ENCODE results near the gene ZNF587B.
"Not testable (repeated sequence)": the region's sequence is repeated elsewhere in the genome, so short reads cannot be mapped to it uniquely, and the experiment has no call there.

ZNF587B gene

GRCh38 chr19:57825511-57825910, 4.6 kb upstream of the ZNF587B start:
- Histone ChIP-seq H3K4me1 (peaks cover 4% of the 10 kb centered on the region; the same call in 1 of the 2 replicates), H3K9me3 (no peaks in the 10 kb centered on the region), H3K36me3 (replicated peaks) (peaks cover 40% of the 10 kb centered on the region), H3K4me3 (no peak overlapping the region), H3K27me3 (ENCODE audit: low read depth) (no peaks in the 10 kb centered on the region)
- in situ Hi-C loops (cut with MboI; ENCODE audit: low sequenced_read_pairs) = no loop called here
- no peak for DNase-seq (ENCODE audit: low spot score in 2 of 2)

- no peaks in the 10 kb centered on the region for H3K4me1 ChIP-seq
- no peak for DNase-seq (ENCODE audit: low spot score in 2 of 2)
- H3K4me3 ChIP-seq = no peak overlapping the region
- H3K27me3 ChIP-seq (ENCODE audit: low read depth) = no peaks in the 10 kb centered on the region
- peaks cover 16% of the 10 kb centered on the region for H3K36me3 ChIP-seq (replicated peaks)
- H3K9me3 ChIP-seq = no peaks in the 10 kb centered on the region
- in situ Hi-C loops (cut with MboI; ENCODE audit: low sequenced_read_pairs) = no loop called here
Measured at GRCh38 chr19:57829316-57829715, 783 bp upstream of the ZNF587B start.

GRCh38 chr19:57836991-57837390, 6.9 kb downstream of the ZNF587B start:
- H3K27me3 ChIP-seq (ENCODE audit: low read depth); in situ Hi-C loops (cut with MboI; ENCODE audit: low sequenced_read_pairs); H3K4me1 ChIP-seq; H3K9me3 ChIP-seq; H3K4me3 ChIP-seq; DNase-seq (ENCODE audit: low spot score in 2 of 2): not testable (repeated sequence)
- H3K36me3 ChIP-seq (replicated peaks) = peaks cover 11% of the 10 kb centered on the region

- H3K4me3 ChIP-seq; in situ Hi-C loops (cut with MboI; ENCODE audit: low sequenced_read_pairs); H3K27me3 ChIP-seq (ENCODE audit: low read depth); DNase-seq (ENCODE audit: low spot score in 2 of 2); H3K9me3 ChIP-seq; H3K4me1 ChIP-seq: not testable (repeated sequence)
- H3K36me3 ChIP-seq (replicated peaks) = peaks cover 15% of the 10 kb centered on the region
Measured at GRCh38 chr19:57838622-57839191, 8.6 kb downstream of the ZNF587B start.

DNA sequence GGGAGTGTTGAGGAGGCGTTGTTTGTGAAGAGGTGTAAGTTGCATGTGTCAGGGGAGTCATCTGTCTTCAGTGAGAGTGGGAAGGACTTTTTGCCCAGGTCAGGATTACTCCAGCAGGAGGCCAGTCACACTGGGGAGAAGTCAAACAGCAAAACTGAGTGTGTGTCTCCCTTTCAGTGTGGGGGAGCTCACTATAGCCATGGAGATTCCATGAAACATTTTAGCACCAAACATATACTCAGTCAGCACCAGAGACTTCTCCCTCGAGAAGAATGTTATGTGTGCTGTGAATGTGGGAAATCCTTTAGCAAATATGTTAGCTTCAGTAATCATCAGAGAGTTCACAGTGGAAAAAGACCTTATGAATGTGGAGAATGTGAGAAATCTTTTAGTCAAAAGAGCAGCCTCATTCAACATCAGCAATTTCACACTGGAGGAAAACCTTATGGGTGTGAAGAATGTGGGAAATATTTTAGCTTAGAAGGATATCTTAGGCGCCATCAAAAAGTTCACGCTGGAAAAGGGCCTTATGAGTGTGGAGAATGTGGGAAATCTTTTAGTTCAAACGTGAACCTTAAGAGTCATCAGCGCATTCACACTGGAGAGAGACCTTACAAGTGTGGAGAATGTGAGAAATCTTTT, 11.1 kb downstream of the ZNF587B start:
- Histone ChIP-seq H3K27me3 (ENCODE audit: low read depth) (no peaks in the 10 kb centered on the region), H3K4me3 (no peak overlapping the region), H3K4me1 (no peaks in the 10 kb centered on the region), H3K36me3 (replicated peaks) (peaks cover 21% of the 10 kb centered on the region), H3K9me3 (no peaks in the 10 kb centered on the region)
- no peak for DNase-seq (ENCODE audit: low spot score in 2 of 2)
- in situ Hi-C loops (cut with MboI; ENCODE audit: low sequenced_read_pairs) = no loop called here

- H3K9me3 ChIP-seq; in situ Hi-C loops (cut with MboI; ENCODE audit: low sequenced_read_pairs); H3K4me3 ChIP-seq; H3K4me1 ChIP-seq; H3K27me3 ChIP-seq (ENCODE audit: low read depth); DNase-seq (ENCODE audit: low spot score in 2 of 2): not testable (repeated sequence)
- H3K36me3 ChIP-seq (replicated peaks) = peaks cover 17% of the 10 kb centered on the region
Measured at GRCh38 chr19:57847164-57847563, 17.1 kb downstream of the ZNF587B start.

DNA sequence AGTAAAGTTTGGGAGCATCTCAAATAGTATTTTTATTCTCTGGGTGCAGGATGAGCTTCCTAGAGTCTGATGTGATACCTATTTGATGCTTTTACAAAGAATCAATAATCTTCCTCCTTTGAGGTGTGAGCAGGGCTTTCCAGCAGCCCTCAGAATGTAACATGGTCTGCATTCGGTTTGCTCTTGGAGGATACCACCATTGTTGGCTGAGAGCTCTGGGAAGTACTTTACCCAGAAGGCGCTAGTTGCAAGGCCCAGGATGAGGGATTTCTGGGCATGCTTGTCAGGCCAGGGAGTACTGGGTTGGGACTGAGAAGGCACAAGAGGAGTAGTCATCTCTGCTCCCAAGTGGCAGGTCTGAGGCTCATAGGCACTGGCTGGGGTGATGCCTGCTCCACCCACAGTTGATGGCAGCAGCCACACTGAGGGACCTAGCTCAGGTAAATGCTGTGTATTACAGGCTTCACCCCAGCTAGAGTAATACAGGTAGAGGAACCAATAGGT, 19.1 kb downstream of the ZNF587B start:
- H3K9me3 ChIP-seq = not testable (repeated sequence)
- H3K36me3 ChIP-seq (replicated peaks) = peaks cover 31% of the 10 kb centered on the region

DNA sequence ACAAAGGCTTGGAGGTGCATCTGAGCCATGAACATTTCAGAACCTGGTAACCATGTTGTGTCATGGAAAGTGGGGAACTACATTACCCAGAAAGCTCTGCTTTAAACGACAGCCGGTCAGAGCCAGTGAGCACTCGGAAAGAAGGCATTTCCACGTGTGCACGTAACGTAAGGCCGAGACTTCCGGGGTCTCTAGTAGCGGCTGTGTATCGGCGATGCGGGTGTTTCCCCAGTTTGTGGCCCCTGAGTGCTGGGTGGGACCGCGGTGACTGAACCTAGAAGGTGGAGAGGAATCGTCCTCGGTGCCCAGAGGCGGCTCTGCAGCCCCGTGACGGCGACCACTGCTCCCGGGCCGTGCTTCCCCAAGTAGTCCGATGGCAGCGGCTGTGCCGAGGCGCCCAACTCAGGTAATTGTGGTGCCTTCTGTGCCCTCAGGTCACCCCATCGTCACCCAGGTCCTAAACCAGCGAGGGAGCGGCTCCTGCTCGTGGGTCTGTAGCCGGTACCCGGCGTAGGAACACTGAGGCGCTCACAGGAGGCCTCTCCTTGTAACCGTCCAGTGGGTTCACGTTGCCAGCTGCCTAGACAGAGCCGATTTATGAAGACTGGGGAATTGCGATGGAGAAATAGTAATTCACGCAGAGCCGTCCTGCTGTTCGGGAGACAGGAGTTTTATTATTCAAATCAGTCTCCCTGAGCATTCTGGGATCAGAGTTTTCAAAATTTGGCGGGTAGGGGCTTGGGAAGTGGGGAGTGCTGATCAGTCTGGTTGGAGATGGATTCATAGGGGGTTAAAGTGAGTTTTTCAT, 19.8 kb downstream of the ZNF587B start, which contains the start of gene ZNF587:
Gene ZNF587, plus strand, starts transcription at position 194 of the 808 bp plus-strand sequence. Its CDS starts 180 bp downstream, at position 374.
- H3K27me3 ChIP-seq (ENCODE audit: low read depth); in situ Hi-C loops (cut with MboI; ENCODE audit: low sequenced_read_pairs); H3K9me3 ChIP-seq; H3K4me1 ChIP-seq: not testable (repeated sequence)
- Histone ChIP-seq H3K4me3 (peak within 1 kb of the TSS; percentile 55), H3K36me3 (replicated peaks) (peaks cover 28% of the 10 kb centered on the region)
- peak; percentile 83 for DNase-seq (ENCODE audit: low spot score in 2 of 2)

More for the DNA sequence above, 19.1 kb downstream of the ZNF587B start:
- H3K4me3 ChIP-seq = peak overlapping the region; percentile 55
- in situ Hi-C loops (cut with MboI; ENCODE audit: low sequenced_read_pairs); DNase-seq (ENCODE audit: low spot score in 2 of 2); H3K4me1 ChIP-seq; H3K27me3 ChIP-seq (ENCODE audit: low read depth): not testable (repeated sequence)

- no peaks in the 10 kb centered on the region for H3K27me3 ChIP-seq (ENCODE audit: low read depth)
- peaks cover 7% of the 10 kb centered on the region; the same call in 1 of the 2 replicates for H3K4me1 ChIP-seq
- in situ Hi-C loops (cut with MboI; ENCODE audit: low sequenced_read_pairs) = no loop called here
- peaks cover 29% of the 10 kb centered on the region for H3K36me3 ChIP-seq (replicated peaks)
- no peaks in the 10 kb centered on the region for H3K9me3 ChIP-seq
- peak; percentile 78 to 91 for DNase-seq (ENCODE audit: low spot score in 2 of 2)
- peak overlapping the region; percentile 55 for H3K4me3 ChIP-seq
Measured at GRCh38 chr19:57850553-57851017, 20.5 kb downstream of the ZNF587B start.

DNA sequence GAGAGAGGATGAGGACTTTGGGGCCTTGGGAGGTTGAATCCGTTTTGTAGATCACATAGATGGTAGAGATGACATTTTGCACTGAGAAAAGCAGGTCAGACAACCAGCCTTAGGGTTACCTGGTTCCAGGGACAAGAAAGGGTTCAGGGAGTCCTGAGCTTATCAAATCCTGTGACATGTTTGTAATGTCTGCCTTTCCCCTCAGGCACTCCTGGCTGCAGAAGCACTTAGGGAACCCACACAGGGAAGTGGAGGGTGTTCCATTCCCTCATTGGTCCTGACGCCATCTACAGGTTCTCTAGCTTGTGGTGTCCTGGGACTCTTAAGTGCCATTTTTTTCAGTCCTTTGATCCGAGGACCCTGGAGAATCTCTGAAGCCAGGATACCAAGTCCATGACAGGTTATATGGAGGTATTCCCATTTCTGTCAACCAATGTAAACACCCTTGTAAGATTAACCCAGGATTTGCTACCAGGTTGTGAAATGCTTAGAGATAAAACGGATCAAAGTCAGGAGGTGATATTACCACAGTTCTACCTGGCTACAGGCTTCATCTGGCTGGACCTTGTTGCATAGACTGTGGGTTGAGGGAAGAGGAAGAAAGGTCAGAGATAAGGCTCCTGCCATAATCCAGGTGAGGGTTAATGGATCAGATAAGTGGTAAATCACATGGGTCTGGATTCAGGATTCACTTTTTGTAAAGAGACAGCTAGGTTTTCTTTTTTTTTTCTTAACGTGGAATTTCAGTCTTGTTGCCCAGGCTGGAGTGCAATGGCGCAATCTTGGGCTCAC, 21.9 kb downstream of the ZNF587B start:
- H3K27me3 ChIP-seq (ENCODE audit: low read depth); H3K4me1 ChIP-seq; DNase-seq (ENCODE audit: low spot score in 2 of 2); H3K4me3 ChIP-seq; in situ Hi-C loops (cut with MboI; ENCODE audit: low sequenced_read_pairs); H3K9me3 ChIP-seq: not testable (repeated sequence)
- H3K36me3 ChIP-seq (replicated peaks) = peaks cover 42% of the 10 kb centered on the region

GRCh38 chr19:57854117-57854516, 24.0 kb downstream of the ZNF587B start:
- in situ Hi-C loops (cut with MboI; ENCODE audit: low sequenced_read_pairs); H3K4me3 ChIP-seq; H3K27me3 ChIP-seq (ENCODE audit: low read depth); H3K4me1 ChIP-seq; DNase-seq (ENCODE audit: low spot score in 2 of 2); H3K9me3 ChIP-seq: not testable (repeated sequence)
- peaks cover 53% of the 10 kb centered on the region for H3K36me3 ChIP-seq (replicated peaks)

- H3K4me3 ChIP-seq; in situ Hi-C loops (cut with MboI; ENCODE audit: low sequenced_read_pairs); H3K4me1 ChIP-seq; H3K9me3 ChIP-seq; H3K27me3 ChIP-seq (ENCODE audit: low read depth); DNase-seq (ENCODE audit: low spot score in 2 of 2): not testable (repeated sequence)
- peaks cover 73% of the 10 kb centered on the region for H3K36me3 ChIP-seq (replicated peaks)
Measured at GRCh38 chr19:57862351-57862750, 32.3 kb downstream of the ZNF587B start.

DNA sequence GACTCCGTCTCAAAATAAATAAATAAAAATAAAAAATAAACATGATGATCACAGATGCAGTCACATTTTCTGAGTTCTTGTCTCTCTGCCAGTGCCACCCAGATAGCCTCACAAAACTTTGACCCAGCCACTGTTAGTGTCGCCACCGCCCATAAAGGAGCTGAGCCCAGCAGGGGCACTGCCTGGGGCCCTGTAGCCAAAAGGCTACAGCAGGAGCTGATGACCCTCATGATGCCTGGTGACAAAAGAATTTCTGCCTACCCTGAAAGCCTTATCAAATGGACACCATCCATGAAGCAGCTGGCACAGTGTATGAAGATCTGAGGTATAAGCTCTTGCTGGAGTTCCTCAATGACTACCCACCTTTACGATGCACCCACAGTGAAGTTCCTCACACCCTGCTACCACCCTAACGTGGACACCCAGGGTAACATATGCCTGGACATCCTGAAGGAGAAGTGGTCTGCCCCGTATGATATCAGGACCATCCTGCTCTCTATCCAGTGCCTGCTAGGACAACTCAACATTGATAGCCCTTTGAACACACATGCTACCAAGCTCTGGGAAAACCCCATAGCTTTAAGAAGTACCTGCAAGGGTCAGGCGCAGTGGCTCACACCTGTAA, 37.9 kb downstream of the ZNF587B start:
- in situ Hi-C loops (cut with MboI; ENCODE audit: low sequenced_read_pairs) = no loop called here
- H3K9me3 ChIP-seq = peaks cover 27% of the 10 kb centered on the region
- no peaks in the 10 kb centered on the region for H3K27me3 ChIP-seq (ENCODE audit: low read depth)
- H3K4me1 ChIP-seq = no peaks in the 10 kb centered on the region
- H3K4me3 ChIP-seq = no peak overlapping the region
- H3K36me3 ChIP-seq (replicated peaks) = peaks cover 43% of the 10 kb centered on the region
- no peak for DNase-seq (ENCODE audit: low spot score in 2 of 2)

Measured in HAP-1 (cell line).